GM21423 (cell line): ENCODE results near the gene HMHB1.
A peak's percentile ranks its signal among the peaks of the same experiment; 100 is the strongest.

Experiments used
- ATAC-seq: cut with Tn5 transposase; IDR thresholded peaks from one replicate; pipeline ENCODE4 v1.9.1; 2021; ENCODE audit warnings: mild to moderate bottlenecking, moderate library complexity; ENCODE audit not compliant: unreplicated experiment

Gene HMHB1

GRCh38 chr5:143812085-143812705 is at the start of gene HMHB1:
HMHB1 (plus strand) TSS chr5:143812161.
- peak; percentile 60 for ATAC-seq

- no peak for ATAC-seq
These were observed 49.2 kb upstream of the HMHB1 start for GRCh38 chr5:143762636-143763220.

GRCh38 chr5:143767162-143767561 is 44.8 kb upstream of the HMHB1 start:
- ATAC-seq: no peak

GRCh38 chr5:143769026-143769786 is 42.8 kb upstream of the HMHB1 start:
- no peak for ATAC-seq

GRCh38 chr5:143770450-143770849 is 41.5 kb upstream of the HMHB1 start:
- ATAC-seq: no peak

- ATAC-seq: no peak
These were observed 40.8 kb upstream of the HMHB1 start for GRCh38 chr5:143771189-143771588.

- no peak for ATAC-seq
These were observed 40.4 kb upstream of the HMHB1 start for GRCh38 chr5:143771602-143772001.

GRCh38 chr5:143772621-143773020 is 39.3 kb upstream of the HMHB1 start:
- no peak for ATAC-seq

GRCh38 chr5:143775258-143775657 is 36.7 kb upstream of the HMHB1 start:
- ATAC-seq: no peak

GRCh38 chr5:143776951-143777350 is 35.0 kb upstream of the HMHB1 start:
- no peak for ATAC-seq

GRCh38 chr5:143779506-143779905 is 32.5 kb upstream of the HMHB1 start:
- ATAC-seq: no peak

GRCh38 chr5:143781993-143782520 is 29.9 kb upstream of the HMHB1 start:
- no peak for ATAC-seq

- ATAC-seq: no peak
These were observed 29.2 kb upstream of the HMHB1 start for GRCh38 chr5:143782588-143783386.

GRCh38 chr5:143788401-143788800 is 23.6 kb upstream of the HMHB1 start:
- no peak for ATAC-seq

- ATAC-seq: no peak
These were observed 21.4 kb upstream of the HMHB1 start for GRCh38 chr5:143790457-143791112.

- ATAC-seq: peak; percentile 54
These were observed 19.9 kb upstream of the HMHB1 start for GRCh38 chr5:143791848-143792731.

- no peak for ATAC-seq
These were observed 18.7 kb upstream of the HMHB1 start for GRCh38 chr5:143793249-143793648.

GRCh38 chr5:143796125-143796524 is 15.8 kb upstream of the HMHB1 start:
- no peak for ATAC-seq

GRCh38 chr5:143796753-143797152 is 15.2 kb upstream of the HMHB1 start:
- no peak for ATAC-seq

GRCh38 chr5:143800715-143801114 is 11.2 kb upstream of the HMHB1 start:
- no peak for ATAC-seq
